Panc1 (cell line): ENCODE data around the gene KIZ. TPM values are rescaled to one million over a fixed set of nuclear protein-coding genes. Genes with fewer than 3 reads are reported as not detected.

Experiments
- ATAC-seq: fragments of 200-7000 bp; cut with Tn5 transposase; 2 replicates; pipeline ENCODE4 v1.9.1; 2020; ENCODE audit warnings: mild to moderate bottlenecking, moderate library complexity
- BruUV-seq: library from RNA; stranded (reverse); fragments of 400-500 nt; replicated peaks from 2 replicates; lab custom pipeline; 2021; lab: Mats Ljungman, UMichigan
- CTCF ChIA-PET: fragments of 300-600 bp; sonication (Branson Sonifier 250); formaldehyde crosslinking; loops from one replicate; lab custom pipeline; 2022; ENCODE audit warnings: antibody characterized with exemption; lab: Charles Lee
- POLR2A ChIA-PET: fragments of 300-600 bp; sonication (Branson Sonifier 250); formaldehyde crosslinking; loops from one replicate; lab custom pipeline; 2022; ENCODE audit warnings: antibody characterized with exemption; lab: Charles Lee
- DNase-seq: peaks from one replicate; pipeline ENCODE4 v3.0.0-alpha.2; 2010; ENCODE audit warnings: low read depth, low spot score
- H3K27ac ChIP-seq: 2 replicates; pipeline ENCODE4 v1.5.1; 2011; ENCODE audit warnings: mild to moderate bottlenecking, low read length, inconsistent platforms
- H3K27me3 ChIP-seq: fragments of 200-500 bp; sonication (Bioruptor generic); 2 replicates; pipeline ENCODE4 v1.6.0; 2014; ENCODE audit warnings: low read length, inconsistent platforms; ENCODE audit not compliant: control insufficient read depth, insufficient read depth
- H3K36me3 ChIP-seq: fragments of 200-500 bp; sonication (Bioruptor generic); 2 replicates; pipeline ENCODE4 v1.5.1; 2014; ENCODE audit warnings: inconsistent platforms, mild to moderate bottlenecking, low read length, moderate library complexity; ENCODE audit not compliant: control insufficient read depth, insufficient read depth
- H3K4me1 ChIP-seq: 2 replicates; pipeline ENCODE4 v1.5.1; 2011; ENCODE audit warnings: inconsistent platforms, mild to moderate bottlenecking, low read length, moderate library complexity; ENCODE audit not compliant: control insufficient read depth, insufficient read depth
- H3K4me3 ChIP-seq, 2 experiments: 2 replicates each; pipeline ENCODE4 v1.5.1; 2011 to 2012; ENCODE audit warnings: low read depth in 2 of 2, low read length in 2 of 2, mild to moderate bottlenecking in 2 of 2, inconsistent platforms in 1 of 2, moderate library complexity in 1 of 2
- H3K9me3 ChIP-seq: fragments of 200-500 bp; sonication (Bioruptor generic); 2 replicates; pipeline ENCODE4 v1.5.1; 2014; ENCODE audit warnings: low read depth, mild to moderate bottlenecking, inconsistent platforms, low read length, moderate library complexity; ENCODE audit not compliant: control insufficient read depth, insufficient read depth
- CTCF ChIP-seq: fragments of 450-650 bp; IDR thresholded peaks from 2 replicates; pipeline ENCODE4 v1.5.1; 2017; ENCODE audit warnings: mild to moderate bottlenecking
- POLR2AphosphoS5 ChIP-seq: IDR thresholded peaks from 2 replicates; pipeline ENCODE4 v1.6.1; 2012; ENCODE audit warnings: mild to moderate bottlenecking, low read depth, low read length, moderate library complexity
- REST ChIP-seq, 2 experiments: IDR thresholded peaks; 2 replicates each; pipeline ENCODE4 v1.6.1; 2011 to 2012; ENCODE audit warnings: low read depth in 2 of 2, control low read depth in 1 of 2, low read length in 1 of 2, mild to moderate bottlenecking in 1 of 2, moderate library complexity in 1 of 2; ENCODE audit not compliant: insufficient read depth in 1 of 2
- SIN3A ChIP-seq: IDR thresholded peaks from 2 replicates; pipeline ENCODE4 v1.6.1; 2012; ENCODE audit warnings: low read depth, mild to moderate bottlenecking, low read length, moderate library complexity, borderline replicate concordance; ENCODE audit not compliant: insufficient read depth
- TCF7L2 ChIP-seq: IDR thresholded peaks from 2 replicates; pipeline ENCODE4 v1.6.1; 2011; ENCODE audit warnings: mild to moderate bottlenecking, low read depth, low read length, inconsistent platforms
- in situ Hi-C: cut with HindIII; loops from 2 replicates; pipeline ENCODE4 v1.10.0; 2016; ENCODE audit warnings: low sequenced_read_pairs, low pct_unique_long_range_greater_than_20kb
- intact Hi-C: fragments of 100-400 bp; cut with micrococcal nuclease; formaldehyde crosslinking; loops from one replicate; pipeline ENCODE4 v1.10.0; 2022; ENCODE audit not compliant: unreplicated experiment
- total RNA-seq: library from RNA; stranded (reverse); gene quantifications from one replicate; pipeline ENCODE4 v1.2.1, GENCODE V29; 2021; ENCODE audit not compliant: unreplicated experiment

KIZ gene
- total RNA-seq, 1 experiment from 2014 or later = 6.5 TPM

- no peak overlapping the region for H3K4me3 ChIP-seq
- ChIA-PET CTCF (no interaction called here), POLR2A (no interaction called here)
- H3K27me3 ChIP-seq = 0 out of 2 replicates have a peak, but pooled peaks cover 3% of the 10 kb centered on the region
- no peaks in the 10 kb centered on the region for H3K9me3 ChIP-seq
- BruUV-seq = no TSS peak
- DNase-seq (no peak), ATAC-seq (no peak)
- H3K36me3 ChIP-seq = no peaks in the 10 kb centered on the region
- in situ Hi-C loops = no loop called here
- no peaks in the 10 kb centered on the region for H3K4me1 ChIP-seq
- intact Hi-C loops = no loop called here
- TF ChIP-seq REST (IDR thresholded peaks at IDR 0.05; ENCODE audit: insufficient read depth in 1 of 2, low read depth in 2 of 2, low read length in 1 of 2) (no peak), POLR2AphosphoS5 (no peak), CTCF (no peak), TCF7L2 (no peak), SIN3A (no peak)
- H3K27ac ChIP-seq = no peak overlapping the region
Observed at GRCh38 chr20:21087862-21088540, 37.9 kb upstream of the KIZ start.

- H3K9me3 ChIP-seq = no peaks in the 10 kb centered on the region
- TF ChIP-seq CTCF = no peak
- TF ChIP-seq REST (IDR thresholded peaks at IDR 0.05; ENCODE audit: insufficient read depth in 1 of 2, low read depth in 2 of 2, low read length in 1 of 2) = no peak
- TF ChIP-seq SIN3A = no peak
- no peak for TF ChIP-seq POLR2AphosphoS5
- TF ChIP-seq TCF7L2 = no peak
- intact Hi-C loops = no loop called here
- no peak overlapping the region for H3K27ac ChIP-seq
- CTCF ChIA-PET = no interaction called here
- in situ Hi-C loops = no loop called here
- H3K27me3 ChIP-seq = 0 out of 2 replicates have a peak, but pooled peaks cover 3% of the 10 kb centered on the region
- DNase-seq = no peak
- H3K4me3 ChIP-seq = no peak overlapping the region
- no TSS peak for BruUV-seq
- POLR2A ChIA-PET = no interaction called here
- H3K36me3 ChIP-seq = no peaks in the 10 kb centered on the region
- no peak for ATAC-seq
- H3K4me1 ChIP-seq = no peaks in the 10 kb centered on the region
Observed at GRCh38 chr20:21089391-21089790, 36.5 kb upstream of the KIZ start.
